Measurements from ENCODE around the gene ACOT9.
"Not testable (repeated sequence)": the region's sequence is repeated elsewhere in the genome, so short reads cannot be mapped to it uniquely, and the experiment has no call there.

Gene ACOT9

GRCh38 chrX:23692166-23692565 lies 50.9 kb downstream of the ACOT9 start:
- no peak for DNase-seq

- not testable (repeated sequence) for DNase-seq
These were observed 66.6 kb downstream of the ACOT9 start for GRCh38 chrX:23676486-23676885.

GRCh38 chrX:23673108-23673507 lies 70.0 kb downstream of the ACOT9 start:
- no peak for DNase-seq

- no peak for DNase-seq
These were observed 72.5 kb downstream of the ACOT9 start for GRCh38 chrX:23670528-23670927.

GRCh38 chrX:23668335-23668734 lies 74.7 kb downstream of the ACOT9 start:
- no peak for DNase-seq

DNA sequence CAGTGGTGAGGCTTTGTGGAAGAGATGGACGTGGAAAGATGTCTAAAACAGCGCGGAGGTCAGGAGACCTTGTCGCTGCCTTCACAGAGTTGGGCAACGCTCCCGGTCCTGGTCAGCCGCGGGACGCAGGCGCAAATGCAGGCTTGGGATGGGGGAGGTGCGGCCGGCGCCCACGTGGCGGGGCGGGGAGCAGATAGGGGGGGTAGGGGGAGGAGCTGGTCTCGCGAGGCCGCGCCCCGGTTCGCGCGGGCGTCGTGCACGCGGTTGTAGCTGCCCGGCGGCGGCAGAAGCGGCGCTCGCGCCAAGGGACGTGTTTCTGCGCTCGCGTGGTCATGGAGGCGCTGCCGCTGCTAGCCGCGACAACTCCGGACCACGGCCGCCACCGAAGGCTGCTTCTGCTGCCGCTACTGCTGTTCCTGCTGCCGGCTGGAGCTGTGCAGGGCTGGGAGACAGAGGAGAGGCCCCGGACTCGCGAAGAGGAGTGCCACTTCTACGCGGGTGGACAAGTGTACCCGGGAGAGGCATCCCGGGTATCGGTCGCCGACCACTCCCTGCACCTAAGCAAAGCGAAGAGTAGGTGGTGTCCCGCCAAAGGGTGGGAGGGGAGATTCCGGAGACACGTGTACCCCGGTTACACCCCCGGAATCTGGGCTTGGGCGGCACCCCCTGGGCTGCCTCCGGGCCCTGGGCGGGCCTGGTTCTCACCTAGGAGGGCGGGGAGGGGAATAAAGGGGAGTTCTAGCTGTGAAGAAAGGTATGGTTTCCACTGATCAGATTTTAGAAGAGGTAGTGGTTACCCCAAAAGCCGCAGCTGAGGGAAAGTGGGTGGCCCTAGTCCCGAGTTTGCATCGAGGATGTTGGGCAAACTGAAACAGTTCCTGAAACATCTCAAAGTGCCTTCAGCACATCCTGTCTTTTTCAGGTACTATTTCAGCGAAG lies 75.6 kb downstream of the ACOT9 start, which contains the start of gene PRDX4:
PRDX4 (plus strand) TSS at position 255 of the 939 bp plus-strand sequence; CDS start at position 333, 78 bp downstream.
- DNase-seq, result peak; percentile 50 to 53

GRCh38 chrX:23666282-23666681 lies 76.8 kb downstream of the ACOT9 start:
- no peak for DNase-seq

DNA sequence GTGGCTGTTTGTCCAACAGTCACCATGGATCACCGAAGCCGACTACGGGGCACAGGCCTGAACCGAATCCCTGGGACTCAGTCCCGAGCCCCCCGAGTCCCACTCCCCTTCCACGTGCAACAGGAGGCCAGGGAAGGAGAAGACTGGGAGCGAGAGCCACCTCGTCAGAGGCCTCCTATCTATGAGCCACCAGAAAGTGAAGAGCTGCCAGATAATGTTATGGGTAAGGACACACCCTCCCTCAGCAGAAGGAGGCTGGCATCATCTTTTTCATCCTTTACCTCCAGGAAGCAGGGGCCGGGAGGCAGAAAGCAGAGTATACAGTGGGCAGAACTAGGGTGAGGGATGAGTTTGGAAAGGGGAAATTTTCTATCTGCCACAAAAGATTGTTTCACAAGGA lies 78.6 kb downstream of the ACOT9 start:
- DNase-seq, result no peak

- no peak for DNase-seq
These were observed 80.2 kb downstream of the ACOT9 start for GRCh38 chrX:23662853-23663252.

- DNase-seq, result no peak
These were observed 80.9 kb downstream of the ACOT9 start for GRCh38 chrX:23662187-23662586.

DNA sequence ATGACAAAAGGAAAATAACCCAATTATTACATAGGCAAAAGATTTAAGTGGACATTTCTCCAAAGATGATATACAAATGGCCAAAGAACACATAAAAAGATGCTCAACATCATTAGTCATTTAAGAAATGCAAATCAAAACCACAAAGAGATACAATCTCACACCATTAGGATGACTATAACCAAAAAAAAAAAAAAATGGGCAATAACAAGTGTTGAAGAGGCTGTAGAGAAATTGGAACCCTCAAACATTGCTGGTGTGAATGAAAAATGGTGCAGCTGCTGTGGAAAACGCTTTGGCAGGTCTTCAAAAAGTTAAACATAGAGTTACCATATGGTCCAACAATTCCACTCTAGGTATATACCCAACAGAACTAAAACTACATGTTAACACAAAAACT lies 81.4 kb downstream of the ACOT9 start:
- DNase-seq, result no peak

DNA sequence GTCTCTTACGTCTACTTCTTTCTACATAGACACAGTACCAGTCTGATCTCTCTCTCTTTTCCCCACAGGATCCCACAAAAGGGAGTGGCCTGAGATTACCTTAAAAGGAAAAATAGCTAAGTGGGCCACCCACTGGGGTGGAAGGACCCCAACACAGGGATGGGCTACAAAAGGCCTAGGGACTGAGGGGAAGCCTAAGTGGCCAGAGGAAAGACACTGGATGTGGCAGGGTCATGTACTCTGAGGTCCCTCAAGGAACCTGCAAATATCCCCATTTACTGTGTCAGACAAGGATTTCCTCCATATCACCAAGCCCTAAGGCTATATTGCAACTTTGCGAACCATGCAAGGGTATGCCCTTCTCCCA lies 82.3 kb downstream of the ACOT9 start:
- DNase-seq, result no peak

DNA sequence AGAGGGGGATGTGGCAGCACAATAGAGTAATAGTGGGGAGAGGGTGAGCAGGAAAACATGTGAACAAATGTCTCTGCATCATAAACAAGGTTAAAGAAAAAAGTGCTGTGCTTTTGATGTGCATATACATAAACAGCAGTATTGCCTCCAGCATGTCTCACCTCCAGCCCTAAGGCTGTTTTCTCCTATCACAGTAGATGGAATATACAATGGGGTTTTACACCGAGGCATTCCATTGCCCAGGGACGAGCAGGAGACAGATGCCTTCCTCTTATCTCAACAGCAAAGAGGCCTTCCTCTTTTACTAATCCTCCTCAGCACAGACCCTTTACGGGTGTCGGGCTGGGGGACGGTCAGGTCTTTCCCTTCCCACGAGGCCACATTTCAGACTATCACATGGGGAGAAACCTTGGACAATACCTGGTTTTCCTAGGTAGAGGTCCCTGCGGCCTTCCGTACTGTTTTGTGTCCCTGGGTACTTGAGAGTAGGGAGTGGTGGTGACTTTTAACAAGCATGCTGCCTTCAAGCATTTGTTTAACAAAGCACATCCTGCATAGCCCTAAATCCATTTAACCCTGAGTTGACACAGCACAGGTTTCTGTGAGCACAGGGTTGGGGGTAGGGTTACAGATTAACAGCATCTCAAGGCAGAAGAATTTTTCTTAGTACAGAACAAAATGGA lies 82.9 kb downstream of the ACOT9 start:
- not testable (repeated sequence) for DNase-seq

- DNase-seq, result no peak
These were observed 83.7 kb downstream of the ACOT9 start for GRCh38 chrX:23659339-23659738.

DNA sequence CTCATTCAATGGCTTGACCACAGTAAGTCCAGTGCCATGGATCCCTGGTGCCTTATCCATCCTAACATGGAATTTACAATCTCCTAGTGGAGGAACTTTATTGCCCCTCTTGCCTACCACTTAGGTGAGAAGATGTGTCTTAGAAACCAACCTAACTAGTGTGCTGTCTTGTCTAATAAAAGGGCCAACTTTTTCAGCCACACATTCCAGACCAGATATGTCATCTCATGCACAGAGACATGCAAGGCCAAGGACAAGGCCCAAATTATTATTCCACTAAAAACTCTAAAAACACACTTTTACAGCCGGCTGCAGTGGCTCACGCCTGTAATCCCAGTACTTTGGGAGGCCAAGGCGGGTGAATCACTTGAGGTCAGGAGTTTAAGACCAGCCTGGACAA lies 86.4 kb downstream of the ACOT9 start:
- no peak for DNase-seq

DNA sequence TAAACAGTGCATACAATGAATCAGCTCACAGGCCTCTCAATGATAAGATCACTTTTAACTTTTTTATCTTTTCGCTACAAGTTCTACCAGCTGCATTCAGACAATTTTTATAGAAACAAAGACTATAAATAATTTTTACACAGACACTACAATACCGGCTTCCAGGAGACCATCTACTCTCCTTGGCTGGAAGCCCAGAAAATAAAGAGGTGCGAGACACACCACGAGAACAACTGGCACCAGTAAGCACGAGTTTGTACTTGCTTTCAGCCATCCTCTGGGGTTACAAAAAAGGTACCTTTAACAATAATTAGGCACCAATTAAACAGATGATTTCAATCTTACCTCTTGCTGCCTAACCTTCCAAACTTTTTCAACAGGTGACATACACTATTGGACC lies 87.0 kb downstream of the ACOT9 start:
- no peak for DNase-seq

All from AML-193 (cell line).